ENCODE data around the gene DNAAF3.
"Not testable (repeated sequence)": the region's sequence is repeated elsewhere in the genome, so short reads cannot be mapped to it uniquely, and the experiment has no call there.

The DNAAF3 gene

GRCh38 chr19:55174425-55175116 lies 8.2 kb upstream of the DNAAF3 start:
- DNase-seq (ENCODE audit: low read depth) = no peak
- Histone ChIP-seq H3K4me3 (ENCODE audit: low read length) (no peak overlapping the region), H3K27me3 (replicated peaks; ENCODE audit: control insufficient read depth, insufficient read depth, low read length) (no peaks in the 10 kb centered on the region), H3K9ac (ENCODE audit: low read length) (no peak overlapping the region), H3K36me3 (ENCODE audit: control insufficient read depth, insufficient read depth, low read length, severe bottlenecking) (no peaks in the 10 kb centered on the region), H3K9me3 (ENCODE audit: control insufficient read depth, low read length) (no peaks in the 10 kb centered on the region), H3K4me1 (ENCODE audit: control insufficient read depth, insufficient read depth, low read length) (peaks cover 12% of the 10 kb centered on the region)

- H3K36me3 ChIP-seq (ENCODE audit: control insufficient read depth, insufficient read depth, low read length, severe bottlenecking) = no peaks in the 10 kb centered on the region
- peaks cover 5% of the 10 kb centered on the region for H3K27me3 ChIP-seq (replicated peaks; ENCODE audit: control insufficient read depth, insufficient read depth, low read length)
- H3K9me3 ChIP-seq (ENCODE audit: control insufficient read depth, low read length) = no peaks in the 10 kb centered on the region
- H3K9ac ChIP-seq (ENCODE audit: low read length) = peak overlapping the region; percentile 80
- H3K4me1 ChIP-seq (ENCODE audit: control insufficient read depth, insufficient read depth, low read length) = peaks cover 6% of the 10 kb centered on the region
- DNase-seq (ENCODE audit: low read depth) = peak; percentile 62
- H3K4me3 ChIP-seq (ENCODE audit: low read length) = peak overlapping the region; percentile 83
Measured at GRCh38 chr19:55173714-55174409, 7.4 kb upstream of the DNAAF3 start.

- no peak for DNase-seq (ENCODE audit: low read depth)
- peaks cover 5% of the 10 kb centered on the region for H3K27me3 ChIP-seq (replicated peaks; ENCODE audit: control insufficient read depth, insufficient read depth, low read length)
- peak overlapping the region; percentile 80 for H3K9ac ChIP-seq (ENCODE audit: low read length)
- H3K4me1 ChIP-seq (ENCODE audit: control insufficient read depth, insufficient read depth, low read length) = peaks cover 6% of the 10 kb centered on the region
- H3K9me3 ChIP-seq (ENCODE audit: control insufficient read depth, low read length) = no peaks in the 10 kb centered on the region
- peak overlapping the region; percentile 83 for H3K4me3 ChIP-seq (ENCODE audit: low read length)
- no peaks in the 10 kb centered on the region for H3K36me3 ChIP-seq (ENCODE audit: control insufficient read depth, insufficient read depth, low read length, severe bottlenecking)
Measured at GRCh38 chr19:55173186-55173713, 6.8 kb upstream of the DNAAF3 start.

GRCh38 chr19:55172741-55173140 lies 6.3 kb upstream of the DNAAF3 start:
- H3K27me3 ChIP-seq (replicated peaks; ENCODE audit: control insufficient read depth, insufficient read depth, low read length) = peaks cover 7% of the 10 kb centered on the region
- H3K36me3 ChIP-seq (ENCODE audit: control insufficient read depth, insufficient read depth, low read length, severe bottlenecking) = no peaks in the 10 kb centered on the region
- peaks cover 6% of the 10 kb centered on the region for H3K4me1 ChIP-seq (ENCODE audit: control insufficient read depth, insufficient read depth, low read length)
- H3K4me3 ChIP-seq (ENCODE audit: low read length) = peak overlapping the region; percentile 83
- no peak for DNase-seq (ENCODE audit: low read depth)
- no peaks in the 10 kb centered on the region for H3K9me3 ChIP-seq (ENCODE audit: control insufficient read depth, low read length)
- peak overlapping the region; percentile 80 for H3K9ac ChIP-seq (ENCODE audit: low read length)

GRCh38 chr19:55172318-55172717 lies 5.9 kb upstream of the DNAAF3 start:
- peak overlapping the region; percentile 80 for H3K9ac ChIP-seq (ENCODE audit: low read length)
- H3K27me3 ChIP-seq (replicated peaks; ENCODE audit: control insufficient read depth, insufficient read depth, low read length); H3K36me3 ChIP-seq (ENCODE audit: control insufficient read depth, insufficient read depth, low read length, severe bottlenecking); DNase-seq (ENCODE audit: low read depth); H3K9me3 ChIP-seq (ENCODE audit: control insufficient read depth, low read length); H3K4me1 ChIP-seq (ENCODE audit: control insufficient read depth, insufficient read depth, low read length): not testable (repeated sequence)
- H3K4me3 ChIP-seq (ENCODE audit: low read length) = peak overlapping the region; percentile 83

- Histone ChIP-seq H3K9me3 (ENCODE audit: control insufficient read depth, low read length) (no peaks in the 10 kb centered on the region), H3K9ac (ENCODE audit: low read length) (no peak overlapping the region), H3K4me1 (ENCODE audit: control insufficient read depth, insufficient read depth, low read length) (peaks cover 12% of the 10 kb centered on the region), H3K27me3 (replicated peaks; ENCODE audit: control insufficient read depth, insufficient read depth, low read length) (peaks cover 10% of the 10 kb centered on the region), H3K4me3 (ENCODE audit: low read length) (no peak overlapping the region), H3K36me3 (ENCODE audit: control insufficient read depth, insufficient read depth, low read length, severe bottlenecking) (no peaks in the 10 kb centered on the region)
- DNase-seq (ENCODE audit: low read depth) = no peak
Measured at GRCh38 chr19:55171440-55171839, 5.0 kb upstream of the DNAAF3 start.

GRCh38 chr19:55169136-55169535 lies 2.7 kb upstream of the DNAAF3 start:
- Histone ChIP-seq H3K36me3 (ENCODE audit: control insufficient read depth, insufficient read depth, low read length, severe bottlenecking) (no peaks in the 10 kb centered on the region), H3K4me3 (ENCODE audit: low read length) (no peak overlapping the region), H3K9ac (ENCODE audit: low read length) (no peak overlapping the region), H3K9me3 (ENCODE audit: control insufficient read depth, low read length) (no peaks in the 10 kb centered on the region), H3K4me1 (ENCODE audit: control insufficient read depth, insufficient read depth, low read length) (peaks cover 12% of the 10 kb centered on the region), H3K27me3 (replicated peaks; ENCODE audit: control insufficient read depth, insufficient read depth, low read length) (peaks cover 10% of the 10 kb centered on the region)
- DNase-seq (ENCODE audit: low read depth) = no peak

GRCh38 chr19:55165952-55166529 lies 372 bp downstream of the DNAAF3 start:
- Histone ChIP-seq H3K4me3 (ENCODE audit: low read length) (peak overlapping the region; percentile 79), H3K9me3 (ENCODE audit: control insufficient read depth, low read length) (no peaks in the 10 kb centered on the region), H3K9ac (ENCODE audit: low read length) (no peak overlapping the region), H3K36me3 (ENCODE audit: control insufficient read depth, insufficient read depth, low read length, severe bottlenecking) (no peaks in the 10 kb centered on the region), H3K27me3 (replicated peaks; ENCODE audit: control insufficient read depth, insufficient read depth, low read length) (peaks cover 24% of the 10 kb centered on the region), H3K4me1 (ENCODE audit: control insufficient read depth, insufficient read depth, low read length) (peaks cover 6% of the 10 kb centered on the region)
- peak; percentile 47 for DNase-seq (ENCODE audit: low read depth)

GRCh38 chr19:55161571-55162322 lies 4.7 kb downstream of the DNAAF3 start:
- peaks cover 6% of the 10 kb centered on the region for H3K4me1 ChIP-seq (ENCODE audit: control insufficient read depth, insufficient read depth, low read length)
- no peak for DNase-seq (ENCODE audit: low read depth)
- no peak overlapping the region for H3K9ac ChIP-seq (ENCODE audit: low read length)
- no peaks in the 10 kb centered on the region for H3K36me3 ChIP-seq (ENCODE audit: control insufficient read depth, insufficient read depth, low read length, severe bottlenecking)
- H3K9me3 ChIP-seq (ENCODE audit: control insufficient read depth, low read length) = no peaks in the 10 kb centered on the region
- peaks cover 25% of the 10 kb centered on the region for H3K27me3 ChIP-seq (replicated peaks; ENCODE audit: control insufficient read depth, insufficient read depth, low read length)
- no peak overlapping the region for H3K4me3 ChIP-seq (ENCODE audit: low read length)

GRCh38 chr19:55160986-55161365 lies 5.4 kb downstream of the DNAAF3 start:
- H3K4me1 ChIP-seq (ENCODE audit: control insufficient read depth, insufficient read depth, low read length) = peaks cover 6% of the 10 kb centered on the region
- no peak overlapping the region for H3K9ac ChIP-seq (ENCODE audit: low read length)
- H3K4me3 ChIP-seq (ENCODE audit: low read length) = no peak overlapping the region
- H3K27me3 ChIP-seq (replicated peaks; ENCODE audit: control insufficient read depth, insufficient read depth, low read length) = peaks cover 25% of the 10 kb centered on the region
- H3K36me3 ChIP-seq (ENCODE audit: control insufficient read depth, insufficient read depth, low read length, severe bottlenecking) = no peaks in the 10 kb centered on the region
- no peak for DNase-seq (ENCODE audit: low read depth)
- no peaks in the 10 kb centered on the region for H3K9me3 ChIP-seq (ENCODE audit: control insufficient read depth, low read length)

Measured in adipocyte (in vitro differentiated cells).